Measurements from ENCODE around the gene TMEM63C. TPM values are rescaled to one million over a fixed set of nuclear protein-coding genes. Genes with fewer than 3 reads are reported as not detected.

Gene TMEM63C
- total RNA-seq, 1 donor from 2014 or later, result 0.63 TPM

- intact Hi-C loops (cut with micrococcal nuclease), result no loop called here
These were observed 41.0 kb upstream of the TMEM63C start for GRCh38 chr14:77140359-77141213.

GRCh38 chr14:77141214-77142004 lies 40.2 kb upstream of the TMEM63C start, which contains the start of gene ZDHHC22:
Gene ZDHHC22, minus strand, starts transcription at chr14:77141791. Its CDS starts 2,053 bp downstream, at chr14:77139738.
- Histone ChIP-seq H3K27ac (replicated peaks) (no peak within 1 kb of the TSS), H3K4me1 (peaks cover 29% of the 10 kb centered on the region), H3K27me3 (ENCODE audit: low read depth) (peaks cover 100% of the 10 kb centered on the region), H3K36me3 (no peaks in the 10 kb centered on the region), H3K4me3 (peak within 1 kb of the TSS; percentile 60), H3K9me3 (replicated peaks) (no peaks in the 10 kb centered on the region)
- intact Hi-C loops (cut with micrococcal nuclease), result no loop called here
- DNase-seq, result no peak
- TF ChIP-seq CTCF (IDR thresholded peaks at IDR 0.05; ENCODE audit: borderline replicate concordance), result peak; percentile 51

More at GRCh38 chr14:77140359-77141213, 41.0 kb upstream of the TMEM63C start:
- Histone ChIP-seq H3K4me3 (peak overlapping the region; percentile 60), H3K9me3 (replicated peaks) (no peaks in the 10 kb centered on the region), H3K36me3 (no peaks in the 10 kb centered on the region), H3K4me1 (peaks cover 29% of the 10 kb centered on the region), H3K27ac (replicated peaks) (no peak overlapping the region), H3K27me3 (ENCODE audit: low read depth) (peaks cover 100% of the 10 kb centered on the region)
- no peak for TF ChIP-seq CTCF (IDR thresholded peaks at IDR 0.05; ENCODE audit: borderline replicate concordance)
- DNase-seq, result no peak

DNA sequence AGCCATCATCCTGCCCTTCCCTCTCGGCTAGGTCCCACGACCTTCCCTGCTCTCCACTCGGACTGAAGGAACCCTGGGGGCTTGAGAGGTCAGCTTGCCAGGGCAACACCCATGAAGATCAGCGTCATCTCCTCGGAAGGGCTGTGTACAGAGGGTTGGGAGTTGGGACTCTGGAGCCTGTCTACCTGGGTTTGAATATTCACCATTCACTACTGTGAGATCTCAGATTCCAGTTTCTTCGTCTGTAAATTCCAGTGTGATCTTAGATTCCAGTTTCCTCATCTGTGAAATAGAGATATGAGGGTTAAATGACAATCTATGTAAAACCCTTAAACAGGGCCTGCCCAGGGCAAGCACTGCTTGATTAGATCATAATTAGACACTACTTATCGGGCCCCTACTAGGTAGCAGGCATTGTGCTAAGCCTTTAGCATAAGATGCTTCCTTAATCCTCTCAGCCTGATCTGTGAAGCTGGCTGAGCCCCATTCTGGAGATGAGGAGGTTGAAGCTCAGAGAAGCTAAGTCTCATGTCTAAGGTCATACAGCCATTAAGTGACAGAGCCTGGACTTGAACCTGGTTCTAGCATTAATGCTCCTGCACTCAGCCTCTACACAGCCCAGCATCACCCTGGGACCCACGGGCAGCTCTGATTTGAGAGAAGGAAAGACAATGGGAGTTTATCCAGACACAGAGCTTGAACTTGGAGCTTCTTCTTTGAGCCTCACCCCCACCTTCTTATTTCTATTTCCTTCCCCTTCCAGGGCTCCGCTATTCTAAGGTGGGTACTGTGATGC lies 39.4 kb upstream of the TMEM63C start:
- intact Hi-C loops (cut with micrococcal nuclease), result no loop called here
- H3K27ac ChIP-seq (replicated peaks), result no peak overlapping the region
- DNase-seq, result no peak
- peaks cover 100% of the 10 kb centered on the region for H3K27me3 ChIP-seq (ENCODE audit: low read depth)
- no peaks in the 10 kb centered on the region for H3K9me3 ChIP-seq (replicated peaks)
- no peak for TF ChIP-seq CTCF (IDR thresholded peaks at IDR 0.05; ENCODE audit: borderline replicate concordance)
- no peaks in the 10 kb centered on the region for H3K36me3 ChIP-seq
- no peak overlapping the region for H3K4me3 ChIP-seq
- H3K4me1 ChIP-seq, result peaks cover 29% of the 10 kb centered on the region

DNA sequence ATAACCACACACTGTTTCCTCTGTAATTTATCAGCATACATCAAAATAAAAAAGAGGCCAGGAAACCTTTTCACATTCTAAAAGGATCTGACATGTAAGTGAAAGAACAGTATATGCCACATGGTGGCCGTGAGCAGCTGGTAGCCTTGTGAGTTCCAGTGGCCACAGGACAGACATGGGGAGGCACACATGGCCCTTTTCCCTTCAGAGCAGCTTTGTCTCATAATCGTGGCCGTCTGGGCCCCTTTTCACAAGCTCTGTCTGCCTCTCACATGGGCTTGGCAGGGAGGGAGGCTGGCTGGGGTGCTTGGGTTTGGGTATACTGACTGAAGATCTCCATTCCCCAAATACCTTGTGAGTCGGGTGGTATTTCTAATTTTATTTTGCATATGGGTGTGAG lies 38.5 kb upstream of the TMEM63C start:
- Histone ChIP-seq H3K4me3 (no peak overlapping the region), H3K4me1 (peaks cover 29% of the 10 kb centered on the region), H3K36me3 (no peaks in the 10 kb centered on the region), H3K27ac (replicated peaks) (no peak overlapping the region), H3K9me3 (replicated peaks) (no peaks in the 10 kb centered on the region), H3K27me3 (ENCODE audit: low read depth) (peaks cover 96% of the 10 kb centered on the region)
- intact Hi-C loops (cut with micrococcal nuclease), result no loop called here
- TF ChIP-seq CTCF (IDR thresholded peaks at IDR 0.05; ENCODE audit: borderline replicate concordance), result no peak
- no peak for DNase-seq
